ENCODE data around the gene RRAD. TPM values are rescaled to one million over a fixed set of nuclear protein-coding genes. Genes with fewer than 3 reads are reported as not detected.

The RRAD gene
- total RNA-seq, 1 donor from 2014 or later = 0.24 TPM

DNA sequence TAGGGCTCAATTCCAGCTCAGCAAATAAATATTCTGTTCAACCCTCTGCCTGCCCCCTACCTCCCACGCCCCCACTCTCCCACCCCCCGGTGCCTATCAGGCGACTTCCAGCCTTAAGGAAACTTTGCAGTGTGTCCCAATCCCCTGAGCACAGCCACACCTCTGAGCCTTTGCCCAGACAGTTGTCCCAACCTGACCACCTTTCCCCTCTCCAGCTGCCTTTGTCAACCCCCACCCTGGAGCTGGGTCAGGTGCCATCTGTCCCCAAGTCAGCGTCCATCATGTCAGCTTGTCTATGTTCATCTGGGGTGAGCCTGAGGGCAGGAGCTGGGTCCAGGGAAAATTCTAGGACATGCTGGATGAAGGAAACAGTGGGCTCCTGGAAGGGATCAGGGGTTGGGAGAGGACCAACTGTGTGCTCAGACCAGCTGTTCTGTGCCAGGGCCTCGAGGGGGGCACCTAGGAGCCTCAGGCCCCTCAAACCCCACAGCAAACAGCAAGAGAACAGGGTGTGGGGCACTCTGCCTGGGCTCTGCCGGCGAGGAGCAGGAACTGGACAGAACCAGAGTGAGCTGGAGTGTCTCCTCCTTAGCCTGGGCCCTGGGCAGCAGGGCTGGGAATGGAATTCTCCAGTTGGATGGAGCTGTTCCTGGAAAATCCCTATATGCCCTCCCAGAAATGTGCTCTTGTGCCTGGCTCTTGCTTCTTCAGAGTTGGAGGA is 24.5 kb downstream of the RRAD start:
- Histone ChIP-seq H3K9me3 (ENCODE audit: low read depth) (no peaks in the 10 kb centered on the region), H3K4me3 (no peak overlapping the region), H3K27me3 (no peaks in the 10 kb centered on the region), H3K79me2 (ENCODE audit: low read depth) (no peaks in the 10 kb centered on the region), H2AFZ (replicated peaks) (no peak overlapping the region), H4K20me1 (ENCODE audit: low read depth) (no peaks in the 10 kb centered on the region), H3K4me1 (no peaks in the 10 kb centered on the region), H3K36me3 (no peaks in the 10 kb centered on the region), H3K9ac (no peak overlapping the region), H3K4me2 (no peak overlapping the region), H3K27ac (no peak overlapping the region), H3F3A (ENCODE audit: low read depth) (no peaks in the 10 kb centered on the region)
- no peaks in the 10 kb centered on the region for H3K36me3 Mint-ChIP-seq
- H3K27ac Mint-ChIP-seq = peak overlapping the region; percentile 46
- DNase-seq (ENCODE audit: low spot score) = no peak
- peak overlapping the region; percentile 27 for H3K4me3 Mint-ChIP-seq
- TF ChIP-seq CTCF (IDR thresholded peaks at IDR 0.05) = no peak
- no peak for TF ChIP-seq EZH2phosphoT487 (IDR thresholded peaks at IDR 0.05)
- TF ChIP-seq EZH2 (IDR thresholded peaks at IDR 0.05) = no peak
- no peaks in the 10 kb centered on the region for H3K9me3 Mint-ChIP-seq
- H3K4me1 Mint-ChIP-seq = peaks cover 32% of the 10 kb centered on the region
- H3K27me3 Mint-ChIP-seq (ENCODE audit: insufficient read depth, low read depth) = peaks cover 5% of the 10 kb centered on the region

DNA sequence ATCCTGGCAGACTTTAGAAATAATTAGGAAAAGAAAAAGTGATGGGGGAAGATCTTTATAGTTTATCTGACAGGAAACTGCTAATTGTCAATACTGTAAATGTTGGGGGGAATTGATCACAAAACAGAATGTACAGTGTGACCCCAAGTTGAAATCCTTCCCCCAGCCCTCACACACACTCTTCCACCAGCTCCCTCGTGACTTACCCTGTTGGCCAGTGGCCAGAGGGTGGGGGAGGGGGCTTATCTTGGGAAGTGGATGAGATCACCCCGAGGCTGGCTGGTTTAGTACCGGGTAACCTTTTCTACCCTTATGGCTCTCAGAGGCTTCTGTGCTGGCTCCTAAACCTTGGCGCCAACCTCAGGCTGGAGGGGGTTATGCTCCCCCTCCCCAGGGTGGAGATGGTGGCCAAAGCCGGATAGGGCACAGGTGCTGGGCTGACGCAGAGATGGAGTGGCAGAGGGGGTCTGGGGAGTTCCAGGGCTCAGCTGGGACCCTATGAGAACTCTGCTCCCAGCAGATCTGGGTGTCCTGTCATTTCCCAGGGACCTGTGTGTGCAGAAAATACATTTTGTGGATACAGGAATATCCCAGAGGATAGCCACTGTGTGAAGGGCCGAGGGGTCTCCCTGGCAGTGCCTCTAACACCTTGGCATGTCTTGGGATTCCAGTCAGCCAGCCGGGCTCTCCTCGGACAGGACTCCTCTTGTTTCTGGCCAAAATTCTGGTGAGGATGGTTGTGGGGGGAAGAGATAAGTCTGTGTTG is 25.2 kb downstream of the RRAD start:
- TF ChIP-seq EZH2 (IDR thresholded peaks at IDR 0.05) (no peak), CTCF (IDR thresholded peaks at IDR 0.05) (no peak), EZH2phosphoT487 (IDR thresholded peaks at IDR 0.05) (no peak)
- H3F3A ChIP-seq (ENCODE audit: low read depth) = no peaks in the 10 kb centered on the region
- H3K36me3 ChIP-seq = no peaks in the 10 kb centered on the region
- Mint-ChIP-seq H3K4me1 (peaks cover 26% of the 10 kb centered on the region), H3K9me3 (no peaks in the 10 kb centered on the region), H3K36me3 (no peaks in the 10 kb centered on the region), H3K27ac (no peak overlapping the region), H3K27me3 (ENCODE audit: insufficient read depth, low read depth) (peaks cover 9% of the 10 kb centered on the region), H3K4me3 (no peak overlapping the region)
- H3K4me1 ChIP-seq = no peaks in the 10 kb centered on the region
- no peaks in the 10 kb centered on the region for H3K9me3 ChIP-seq (ENCODE audit: low read depth)
- H3K9ac ChIP-seq = peak overlapping the region; percentile 23
- no peak overlapping the region for H3K27ac ChIP-seq
- H2AFZ ChIP-seq (replicated peaks) = no peak overlapping the region
- H3K4me3 ChIP-seq = no peak overlapping the region
- no peaks in the 10 kb centered on the region for H4K20me1 ChIP-seq (ENCODE audit: low read depth)
- H3K27me3 ChIP-seq = no peaks in the 10 kb centered on the region
- no peak overlapping the region for H3K4me2 ChIP-seq
- peak; percentile 31 for DNase-seq (ENCODE audit: low spot score)
- no peaks in the 10 kb centered on the region for H3K79me2 ChIP-seq (ENCODE audit: low read depth)

- Histone ChIP-seq H3K9me3 (ENCODE audit: low read depth) (no peaks in the 10 kb centered on the region), H3K4me1 (no peaks in the 10 kb centered on the region), H3K9ac (no peak overlapping the region), H3F3A (ENCODE audit: low read depth) (no peaks in the 10 kb centered on the region), H3K27ac (no peak overlapping the region), H3K79me2 (ENCODE audit: low read depth) (no peaks in the 10 kb centered on the region), H3K4me2 (no peak overlapping the region), H3K27me3 (no peaks in the 10 kb centered on the region), H3K4me3 (no peak overlapping the region), H2AFZ (replicated peaks) (no peak overlapping the region), H4K20me1 (ENCODE audit: low read depth) (no peaks in the 10 kb centered on the region), H3K36me3 (no peaks in the 10 kb centered on the region)
- H3K36me3 Mint-ChIP-seq = no peaks in the 10 kb centered on the region
- DNase-seq (ENCODE audit: low spot score) = no peak
- H3K27me3 Mint-ChIP-seq (ENCODE audit: insufficient read depth, low read depth) = peaks cover 9% of the 10 kb centered on the region
- peaks cover 23% of the 10 kb centered on the region for H3K4me1 Mint-ChIP-seq
- H3K9me3 Mint-ChIP-seq = no peaks in the 10 kb centered on the region
- no peak overlapping the region for H3K4me3 Mint-ChIP-seq
- H3K27ac Mint-ChIP-seq = no peak overlapping the region
- TF ChIP-seq CTCF (IDR thresholded peaks at IDR 0.05) (no peak), EZH2phosphoT487 (IDR thresholded peaks at IDR 0.05) (no peak), EZH2 (IDR thresholded peaks at IDR 0.05) (no peak)
Observed at GRCh38 chr16:66899310-66899944, 25.9 kb downstream of the RRAD start.

Measured in neural progenitor cell (in vitro differentiated cells).